SW480 (cell line): Measurements from ENCODE around the gene RPGRIP1.
"Not testable (repeated sequence)": the region's sequence is repeated elsewhere in the genome, so short reads cannot be mapped to it uniquely, and the experiment has no call there.

Experiments
- DNase-seq: peaks from one replicate; pipeline ENCODE4 v3.0.0-alpha.2; 2016; ENCODE audit warnings: low spot score

The RPGRIP1 gene

DNA sequence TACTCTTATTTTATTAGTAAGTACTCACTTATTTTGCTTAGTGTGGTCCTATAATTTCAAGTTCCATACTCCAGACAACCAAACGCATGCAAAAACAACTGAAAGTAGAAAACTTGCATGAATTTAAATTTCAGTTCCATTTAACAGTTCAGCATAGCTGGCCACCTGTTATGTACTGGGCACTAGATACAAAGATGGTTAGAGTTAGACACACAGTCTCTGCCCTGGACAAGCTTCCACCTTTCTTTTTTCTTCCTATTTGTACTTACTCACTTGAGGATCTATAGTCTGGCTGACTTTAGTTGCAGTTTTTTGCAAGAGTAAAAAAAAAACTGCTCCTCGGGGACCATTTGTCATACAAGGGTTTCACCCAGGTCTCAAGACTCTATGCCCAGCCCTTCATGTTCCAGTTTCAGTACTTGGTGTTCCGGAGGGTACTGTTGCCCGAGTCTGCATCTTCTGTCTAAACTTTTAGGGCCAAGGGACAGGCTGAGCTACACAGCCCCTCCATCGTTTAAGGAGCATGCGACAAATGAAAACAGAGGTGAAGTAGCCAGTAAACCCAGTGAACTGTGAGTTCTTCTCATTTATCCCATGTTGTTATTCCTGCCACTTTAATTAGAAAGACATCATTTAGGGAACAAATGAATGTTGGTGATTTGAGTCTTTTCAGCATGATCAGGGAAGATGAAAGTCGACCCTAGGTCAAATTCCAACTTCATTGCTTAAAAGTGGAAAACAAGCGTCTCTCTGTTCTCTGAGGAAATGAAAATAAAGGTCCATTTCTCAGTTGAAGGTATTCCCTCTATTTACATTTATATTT is 22.3 kb downstream of the RPGRIP1 start:
- no peak for DNase-seq

DNA sequence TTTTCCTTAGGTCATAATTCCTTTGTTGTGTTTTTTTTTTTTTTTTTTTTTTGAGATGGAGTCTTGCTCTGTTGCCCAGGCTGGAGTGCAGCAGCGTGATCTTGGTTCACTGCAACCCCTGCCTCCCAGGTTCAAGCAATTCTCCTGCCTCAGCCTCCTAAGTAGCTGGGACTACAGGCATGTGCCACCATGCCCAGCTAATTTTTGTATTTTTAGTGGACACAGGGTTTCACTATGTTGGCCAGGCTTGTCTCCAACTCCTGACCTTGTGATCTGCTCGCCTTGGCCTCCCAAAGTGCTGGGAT is 22.9 kb downstream of the RPGRIP1 start:
- DNase-seq, result not testable (repeated sequence)

DNA sequence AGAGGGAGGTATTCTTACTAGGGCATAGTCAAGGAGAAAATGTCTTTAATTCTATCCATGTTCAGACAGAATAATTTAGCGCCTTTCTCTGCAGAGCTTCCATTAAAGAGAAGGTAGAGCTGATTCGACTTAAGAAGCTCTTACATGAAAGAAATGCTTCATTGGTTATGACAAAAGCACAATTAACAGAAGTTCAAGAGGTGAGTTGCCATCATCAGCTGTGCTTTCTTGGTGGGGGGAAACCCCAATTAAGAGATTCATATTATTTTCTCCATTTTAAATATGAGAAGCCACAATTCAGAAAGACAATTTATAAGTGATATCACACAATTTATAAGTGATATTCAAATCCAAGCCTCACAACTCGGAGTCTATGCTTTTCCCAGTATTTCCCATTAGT is 27.8 kb downstream of the RPGRIP1 start:
- DNase-seq, result no peak

DNA sequence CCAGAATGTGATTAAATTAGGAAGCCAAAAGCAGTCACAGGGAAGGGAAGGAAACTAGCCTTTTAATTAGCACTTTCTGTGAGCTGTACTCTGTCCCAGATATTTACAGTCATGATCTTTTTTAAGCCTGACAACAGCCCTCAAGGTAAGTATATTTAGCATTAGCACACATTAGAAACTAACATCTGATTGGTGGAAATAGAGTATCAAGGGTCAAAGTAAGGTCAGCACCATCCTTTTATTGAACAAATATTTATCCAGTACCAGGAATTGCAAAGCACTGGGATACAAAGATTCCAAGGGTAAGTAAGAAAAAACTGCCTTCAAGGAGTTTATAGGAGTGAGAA is 28.2 kb downstream of the RPGRIP1 start:
- DNase-seq, result no peak

DNA sequence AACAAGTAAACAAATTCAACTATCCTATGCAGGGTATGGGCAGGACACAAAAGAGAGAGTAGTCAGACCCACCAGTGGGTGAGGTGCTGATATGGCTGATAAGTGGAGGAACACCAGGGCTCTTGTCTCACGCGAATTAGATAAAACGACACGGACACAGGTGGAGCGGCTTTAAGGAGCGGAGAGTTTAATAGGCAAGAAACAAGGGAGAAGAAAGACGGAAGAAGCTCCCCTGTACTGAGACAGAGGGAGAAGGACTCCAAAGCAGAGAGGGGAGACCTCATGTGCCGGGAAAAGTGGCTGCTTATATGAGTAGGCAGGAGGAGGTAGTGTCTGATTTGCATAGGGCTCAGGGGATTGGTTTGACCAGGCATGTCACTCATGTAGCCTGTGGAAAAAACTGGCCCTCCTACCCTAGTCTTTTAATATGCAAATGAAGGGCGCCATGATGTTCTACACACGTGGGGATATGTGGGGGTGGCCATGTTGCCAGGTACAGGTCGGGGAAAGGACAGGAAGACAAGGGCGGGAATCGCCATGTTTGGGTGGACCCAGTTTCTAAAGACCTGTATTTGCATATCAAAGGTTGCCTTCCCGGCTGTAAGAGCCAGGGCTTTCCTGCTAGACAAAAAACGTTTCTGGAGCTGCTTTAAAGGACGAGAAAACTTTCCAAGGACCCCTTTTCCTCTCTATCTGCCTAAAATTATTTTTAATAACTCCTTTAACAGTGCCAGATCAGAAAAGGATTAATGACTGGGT is 28.8 kb downstream of the RPGRIP1 start:
- DNase-seq, result peak; percentile 97

DNA sequence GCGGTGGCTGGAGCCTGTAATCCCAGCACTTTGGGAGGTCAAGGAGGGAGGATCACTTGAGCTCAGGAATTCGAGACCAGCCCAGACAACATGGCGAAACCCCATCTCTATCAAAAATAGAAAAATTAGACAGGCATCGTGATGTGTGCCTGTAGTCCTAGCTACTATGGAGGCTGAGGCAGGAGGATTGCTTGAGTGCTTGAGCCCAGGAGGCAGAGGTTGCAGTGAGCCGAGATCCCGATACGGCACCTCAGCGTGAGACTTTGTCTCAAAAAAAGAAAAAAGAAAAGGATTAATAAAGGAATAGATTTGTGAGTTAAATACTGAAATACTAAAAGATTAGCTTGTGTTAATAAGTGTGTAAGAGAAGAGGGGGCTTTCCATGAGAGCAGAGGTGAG is 29.4 kb downstream of the RPGRIP1 start:
- no peak for DNase-seq

DNA sequence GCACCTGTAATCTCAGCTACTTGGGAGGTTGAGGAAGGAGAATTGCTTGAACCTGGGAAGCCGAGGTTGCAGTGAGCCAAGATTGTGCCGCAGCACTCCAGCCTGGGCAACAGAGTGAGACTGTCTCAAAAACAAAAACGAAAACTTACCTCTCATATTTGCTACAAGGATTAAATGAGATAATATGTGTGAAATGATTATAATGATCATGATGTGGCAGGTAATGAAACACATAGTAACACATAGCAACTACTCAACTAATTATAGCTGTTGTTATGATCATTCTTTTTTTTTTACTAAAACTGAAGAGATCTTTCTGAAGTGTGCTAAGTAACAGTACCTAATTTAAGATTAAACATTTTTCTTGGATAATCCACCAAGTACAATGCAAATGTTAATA is 30.1 kb downstream of the RPGRIP1 start:
- DNase-seq, result no peak

DNA sequence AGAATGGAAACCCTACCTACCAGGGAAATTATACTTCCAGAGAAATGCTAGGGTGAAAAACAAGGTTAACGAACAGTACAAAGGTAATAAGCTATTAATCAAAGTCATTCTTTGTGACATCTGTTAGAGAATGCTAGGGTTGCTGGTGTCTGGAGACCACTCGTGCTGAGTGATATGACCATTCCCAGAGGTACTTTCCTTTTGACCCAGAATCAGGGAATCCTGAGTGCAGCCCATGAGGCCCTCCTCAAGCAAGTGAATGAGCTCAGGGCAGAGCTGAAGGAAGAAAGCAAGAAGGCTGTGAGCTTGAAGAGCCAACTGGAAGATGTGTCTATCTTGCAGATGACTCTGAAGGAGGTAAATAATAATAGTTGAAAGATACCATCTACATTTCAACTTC is 31.7 kb downstream of the RPGRIP1 start:
- DNase-seq, result no peak

DNA sequence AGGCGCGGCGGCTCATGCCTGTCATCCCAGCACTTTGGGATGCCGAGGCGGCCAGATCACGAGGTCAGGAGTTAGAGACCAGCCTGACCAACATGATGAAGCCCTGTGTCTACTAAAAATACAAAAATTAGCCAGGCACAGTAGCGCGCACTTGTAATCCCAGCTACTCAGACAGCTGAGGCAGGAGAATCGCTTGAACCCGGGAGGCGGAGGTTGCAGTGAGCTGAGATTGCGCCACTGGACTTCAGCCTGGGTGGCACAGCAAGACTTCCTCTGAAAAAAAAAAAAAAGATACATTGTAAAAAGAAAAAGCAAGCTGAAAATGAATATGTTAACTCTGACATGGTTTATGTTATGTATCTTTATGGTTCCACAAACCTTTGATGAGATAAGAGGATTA is 33.6 kb downstream of the RPGRIP1 start:
- DNase-seq, result no peak

DNA sequence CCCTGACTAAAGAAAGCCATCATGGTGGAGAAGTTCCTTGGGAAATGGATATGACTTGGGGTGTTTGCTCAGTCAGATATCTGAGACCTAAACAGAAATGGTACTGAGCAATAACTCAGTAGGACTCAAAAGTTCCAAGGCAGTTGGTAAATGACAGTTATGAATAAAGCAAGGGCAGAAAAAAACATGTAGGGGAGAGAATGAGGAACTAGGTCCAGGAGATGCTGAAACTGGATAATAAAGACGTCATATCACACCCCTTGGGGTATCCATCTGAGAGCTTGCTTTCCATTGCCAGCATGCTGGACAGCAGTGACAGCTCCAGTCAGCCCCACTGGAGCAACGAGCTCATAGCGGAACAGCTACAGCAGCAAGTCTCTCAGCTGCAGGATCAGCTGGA is 37.5 kb downstream of the RPGRIP1 start:
- DNase-seq, result no peak

DNA sequence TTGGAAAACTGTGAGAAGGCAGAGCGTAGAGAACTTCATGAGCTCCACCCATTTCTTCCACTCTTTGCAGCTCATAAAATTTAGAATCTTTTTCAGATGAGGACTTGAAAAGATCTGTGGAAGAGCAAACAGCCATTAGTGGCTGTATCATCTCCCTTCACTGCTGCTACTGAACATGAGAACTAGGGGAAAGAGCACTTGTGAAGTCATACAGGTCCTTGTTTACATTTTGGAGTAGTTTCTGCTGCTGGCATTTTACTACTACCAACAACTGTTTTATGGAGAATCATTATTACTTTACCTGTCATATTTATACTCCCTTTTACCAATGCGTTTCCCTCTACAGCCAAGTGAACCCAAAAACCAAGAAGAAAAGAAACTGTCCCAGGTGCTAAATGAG is 41.0 kb downstream of the RPGRIP1 start:
- no peak for DNase-seq

DNA sequence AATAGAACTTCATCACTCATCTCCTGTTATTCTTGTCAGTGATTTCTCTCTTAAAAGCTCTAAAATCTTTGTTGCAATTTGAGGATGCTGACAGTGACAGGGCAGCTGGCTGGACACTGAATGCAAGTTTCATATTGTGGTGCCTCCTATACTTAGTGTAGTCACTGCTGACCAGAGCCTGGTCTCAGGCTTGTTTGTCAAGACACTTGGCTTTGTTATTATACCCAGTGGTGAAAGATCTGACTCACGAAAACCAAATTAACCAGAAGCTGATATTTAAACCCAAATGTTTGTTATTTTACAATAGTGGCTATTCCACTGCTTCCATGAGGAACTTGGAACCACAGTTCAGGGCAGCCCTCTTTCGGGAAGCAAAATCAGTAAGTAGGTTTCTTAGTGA is 42.8 kb downstream of the RPGRIP1 start:
- no peak for DNase-seq

DNA sequence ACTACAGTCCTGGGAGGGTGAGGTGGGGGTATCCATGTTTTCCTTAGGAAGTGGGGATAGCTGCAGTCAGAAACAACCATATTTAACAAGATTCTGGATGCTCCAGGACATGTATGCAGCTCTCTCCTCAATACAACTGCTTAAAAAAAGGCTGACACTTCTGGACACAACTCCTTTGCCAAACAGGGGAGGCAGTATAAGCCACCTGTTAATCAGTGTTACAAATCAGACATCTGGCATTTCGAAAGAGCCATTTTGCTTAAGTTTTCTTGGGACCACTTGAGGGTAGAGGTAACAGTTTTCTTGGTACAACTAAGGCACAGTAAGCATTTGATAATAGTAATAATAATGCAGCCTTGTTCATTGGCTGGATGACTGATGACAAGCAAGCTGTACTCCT is 47.1 kb downstream of the RPGRIP1 start:
- no peak for DNase-seq
